8988T (cell line): ENCODE measurements around the gene PLCB4.
"Not testable (repeated sequence)": the region's sequence is repeated elsewhere in the genome, so short reads cannot be mapped to it uniquely, and the experiment has no call there.

Experiments
- DNase-seq: peaks from one replicate; pipeline ENCODE4 v3.0.0; 2011

PLCB4 gene

DNA sequence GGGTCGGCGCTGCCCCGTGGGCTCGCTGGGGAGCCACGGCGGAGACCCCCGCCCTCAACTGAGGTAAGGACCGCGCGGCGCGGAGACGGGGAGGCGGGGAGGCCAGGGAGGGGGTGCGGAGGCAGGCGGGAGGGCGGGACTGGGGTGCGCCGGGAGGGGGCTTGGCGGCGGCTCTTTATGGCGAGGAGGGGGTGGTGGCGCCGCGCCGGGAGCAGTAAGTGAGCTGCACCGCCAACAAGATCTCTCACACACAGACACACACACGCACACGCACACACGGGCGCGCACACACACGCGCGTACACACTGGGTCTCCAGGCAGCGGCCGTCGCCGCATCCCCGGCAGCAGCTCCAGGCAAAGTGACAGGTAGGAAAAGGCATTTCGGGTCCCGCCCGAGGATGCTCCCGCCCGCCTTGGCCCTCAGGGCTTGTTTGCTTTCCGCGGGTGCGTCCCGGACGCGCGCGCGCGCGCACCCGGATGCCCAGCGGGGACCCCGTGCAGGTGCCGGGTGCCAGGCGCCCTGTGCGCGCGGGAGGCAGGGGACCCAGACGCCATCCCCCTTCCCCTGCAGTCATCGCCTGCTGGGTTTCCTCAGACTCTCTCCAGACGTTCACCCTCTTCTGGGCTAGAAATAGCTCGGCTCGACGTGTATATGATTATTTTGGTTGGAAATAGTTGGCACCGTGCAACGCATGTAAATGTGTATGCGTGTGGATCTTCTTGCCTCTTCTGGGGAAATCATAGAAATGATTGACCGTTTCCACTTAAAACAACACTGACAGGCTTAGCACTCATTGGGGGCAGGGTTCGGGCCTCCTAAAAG, at the start of gene PLCB4:
TSS of gene PLCB4 (plus strand) at position 247 of the 823 bp plus-strand sequence. CDS start 238,728 bp downstream, outside the sequence.
- peak; percentile 57 for DNase-seq

GRCh38 chr20:9019833-9020232, 49.1 kb upstream of the PLCB4 start:
- no peak for DNase-seq

GRCh38 chr20:9021216-9021615, 47.7 kb upstream of the PLCB4 start:
- DNase-seq: no peak

DNA sequence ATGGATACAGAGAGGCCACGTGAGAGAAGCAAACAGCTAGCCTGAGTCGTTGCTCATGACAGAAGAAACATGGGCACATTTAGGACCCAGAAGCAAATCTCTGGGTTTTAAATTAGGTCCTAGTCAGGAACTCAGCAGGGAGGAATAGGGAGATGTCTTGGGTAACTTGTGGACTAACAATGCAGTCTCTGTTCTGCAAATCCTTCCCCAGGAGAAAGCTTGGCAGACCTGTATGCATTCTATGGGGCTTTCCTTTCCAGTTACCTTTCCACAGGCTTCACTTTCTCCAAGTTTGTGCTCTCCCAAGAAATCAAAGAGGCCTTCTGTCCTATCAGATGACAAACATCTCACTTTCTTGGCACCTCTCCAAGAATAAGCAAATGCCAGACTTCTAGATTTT, 47.2 kb upstream of the PLCB4 start:
- DNase-seq: no peak

GRCh38 chr20:9022376-9022775, 46.5 kb upstream of the PLCB4 start:
- DNase-seq: no peak

DNA sequence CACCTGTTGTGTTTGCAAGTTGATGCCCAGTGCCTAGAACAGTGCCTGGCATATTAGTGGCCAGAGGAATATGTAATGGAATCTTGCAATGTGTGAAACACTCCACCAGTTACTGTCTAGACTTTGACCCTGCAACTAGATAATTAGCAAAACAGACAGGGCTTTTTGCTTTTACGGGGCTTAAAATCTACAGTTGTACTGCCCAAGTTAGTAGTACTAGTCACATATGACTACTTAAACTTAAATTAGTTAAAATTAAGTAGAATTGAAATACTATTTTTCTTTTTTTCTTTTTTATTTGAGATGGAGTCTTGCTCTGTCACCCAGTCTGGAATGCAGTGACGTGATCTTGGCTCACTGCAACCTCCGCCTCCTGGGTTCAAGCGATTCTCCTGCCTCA, 44.3 kb upstream of the PLCB4 start:
- no peak for DNase-seq

- DNase-seq: no peak
Measured at GRCh38 chr20:9025011-9025410, 43.9 kb upstream of the PLCB4 start.

DNA sequence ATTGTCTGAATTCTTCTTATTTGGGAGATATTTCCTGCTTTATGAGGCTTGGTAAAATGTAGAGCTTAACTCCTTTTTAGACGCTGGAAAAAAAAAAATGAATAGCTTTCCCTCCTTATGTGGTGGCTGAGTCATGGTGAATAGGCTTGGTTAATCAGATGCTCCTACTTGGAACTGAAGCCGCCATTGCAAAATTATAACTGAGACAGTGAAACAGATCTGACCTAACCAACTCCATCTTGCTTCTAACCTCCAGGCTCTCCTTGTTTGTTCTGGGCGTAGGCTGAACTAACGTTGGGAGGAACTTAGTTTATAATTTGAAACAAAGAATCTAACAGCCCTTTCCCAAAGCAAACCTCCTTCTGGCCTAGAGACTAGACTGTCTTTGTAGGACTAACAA, 43.2 kb upstream of the PLCB4 start:
- DNase-seq: no peak

DNA sequence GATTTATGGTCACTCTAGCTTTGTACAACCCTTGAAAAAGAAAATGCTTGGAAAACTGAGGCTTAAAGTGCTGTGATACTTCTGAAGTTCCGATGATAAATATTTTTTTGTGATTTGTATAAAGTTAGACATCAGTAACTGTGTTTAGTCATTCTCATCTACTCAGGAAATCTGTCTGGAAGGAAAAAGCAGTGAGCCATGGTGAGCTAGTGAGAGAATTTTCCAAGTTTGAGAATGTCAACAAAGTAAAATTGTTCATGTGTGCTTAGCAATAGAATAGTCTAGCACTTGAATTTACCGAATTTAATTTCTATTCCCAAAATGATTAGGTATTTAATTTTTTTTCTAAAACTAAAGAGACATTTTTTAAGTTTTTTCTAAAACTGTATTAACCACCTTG, 41.3 kb upstream of the PLCB4 start:
- no peak for DNase-seq

DNA sequence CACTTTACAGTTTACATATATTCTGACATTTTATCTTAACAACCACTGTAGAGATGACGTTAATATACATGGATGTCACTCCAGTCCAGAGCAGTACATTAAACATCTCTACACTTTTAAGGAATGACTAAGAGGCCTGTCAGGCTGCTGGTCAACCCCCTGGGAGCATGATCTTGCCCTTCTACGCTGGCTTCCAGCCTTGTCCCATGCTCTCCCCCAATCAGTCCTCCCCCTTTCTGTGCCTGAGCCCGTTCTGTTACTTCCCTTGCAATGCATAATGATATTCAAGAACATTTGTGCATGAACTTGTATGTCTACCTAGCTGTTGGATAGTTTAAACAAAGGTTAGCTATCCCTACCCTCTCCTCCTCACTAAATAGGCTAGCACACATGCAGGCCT, 40.5 kb upstream of the PLCB4 start:
- DNase-seq: no peak

GRCh38 chr20:9031991-9032390, 36.9 kb upstream of the PLCB4 start:
- DNase-seq: no peak

- no peak for DNase-seq
Measured at GRCh38 chr20:9032758-9033157, 36.1 kb upstream of the PLCB4 start.

DNA sequence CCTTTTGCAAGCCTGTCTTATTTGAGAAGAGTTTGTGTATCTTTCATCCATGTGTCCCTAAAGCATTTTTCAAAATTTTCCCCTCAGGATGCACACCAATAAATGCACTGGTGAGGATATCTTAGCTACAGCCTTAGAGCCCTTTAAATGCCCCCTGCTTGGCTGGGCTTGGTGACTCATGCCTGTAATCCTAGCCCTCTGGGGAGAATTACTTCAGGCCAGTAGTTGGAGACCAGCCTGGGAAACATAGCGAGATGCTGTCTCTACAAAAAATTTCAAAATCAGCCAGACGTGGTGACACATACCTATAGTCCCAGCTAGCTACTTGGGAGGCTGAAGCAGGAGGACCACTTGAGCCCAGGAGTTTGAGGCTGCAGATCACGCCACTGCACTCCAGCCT, 33.8 kb upstream of the PLCB4 start:
- DNase-seq: no peak

DNA sequence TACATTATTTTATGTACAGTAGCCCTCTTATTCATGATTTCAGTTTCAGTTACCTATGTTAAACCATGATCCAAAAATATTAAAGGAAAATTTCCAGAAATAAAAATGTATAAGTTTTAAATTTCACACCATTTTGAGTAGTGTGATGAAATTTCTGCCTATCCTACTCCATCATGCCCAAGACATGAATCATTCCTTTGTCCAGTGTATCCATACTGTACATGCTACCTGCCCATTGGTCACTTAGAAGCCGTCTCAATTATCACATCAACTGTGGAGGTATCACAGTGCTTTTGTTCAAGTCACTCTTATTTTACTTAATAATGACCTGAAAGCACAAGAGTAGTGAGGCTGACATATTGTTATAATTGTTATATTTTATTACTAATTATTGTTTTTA, 32.3 kb upstream of the PLCB4 start:
- no peak for DNase-seq

DNA sequence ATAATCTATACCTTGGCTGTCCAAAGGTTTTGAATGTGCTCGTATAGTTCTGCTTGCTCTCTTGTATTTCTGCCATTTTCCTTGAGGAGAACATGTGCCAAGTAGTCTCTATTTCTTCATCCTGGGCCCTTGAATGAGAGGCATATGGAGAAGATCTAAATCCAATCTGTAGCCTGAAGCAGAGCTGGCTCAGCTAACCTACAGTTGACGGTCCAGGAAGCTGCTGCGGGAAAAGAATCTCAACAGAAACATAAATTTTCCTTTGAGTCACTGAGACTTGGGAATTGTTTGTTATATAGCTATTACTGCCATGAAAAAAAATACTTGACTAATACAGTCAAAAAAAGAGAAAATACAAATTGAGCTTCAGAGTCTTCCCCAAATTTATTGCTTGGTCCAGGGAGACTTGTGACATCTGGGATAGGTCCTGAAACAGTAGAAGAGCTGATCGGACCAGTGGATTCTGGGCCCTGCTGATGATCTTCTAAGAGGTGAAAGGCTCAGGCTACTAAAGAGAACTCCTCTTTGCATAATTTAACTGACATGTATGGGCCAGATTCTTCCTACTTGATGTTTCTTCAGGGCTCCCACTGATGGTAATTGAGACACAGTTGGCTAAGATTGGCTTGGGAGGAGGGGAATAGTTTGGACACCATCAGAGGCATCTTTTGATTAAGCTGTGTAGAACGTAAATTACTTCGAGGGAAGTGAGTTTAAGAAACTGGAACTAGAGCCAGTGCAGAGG, 29.9 kb upstream of the PLCB4 start:
- no peak for DNase-seq

- no peak for DNase-seq
Measured at GRCh38 chr20:9040863-9041524, 27.9 kb upstream of the PLCB4 start.

DNA sequence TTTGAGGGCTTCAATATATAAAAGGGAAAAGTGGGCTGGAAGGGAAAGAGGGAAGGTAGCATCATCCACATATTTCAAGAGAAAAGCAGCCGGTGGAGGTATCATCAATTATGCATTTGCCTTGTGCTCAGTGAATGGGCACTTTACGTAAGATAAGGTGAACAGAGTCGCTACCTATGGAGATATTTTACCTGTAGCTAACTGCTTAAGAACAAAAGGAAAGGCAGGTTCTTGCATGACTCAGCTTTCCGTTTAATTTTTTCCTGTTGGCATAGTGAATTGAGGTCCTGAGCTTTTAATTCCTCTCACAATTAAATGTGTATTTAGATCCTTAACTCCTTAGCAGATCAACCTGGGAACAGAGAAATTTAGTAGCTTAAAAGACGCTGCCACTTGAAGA, 25.5 kb upstream of the PLCB4 start:
- no peak for DNase-seq

DNA sequence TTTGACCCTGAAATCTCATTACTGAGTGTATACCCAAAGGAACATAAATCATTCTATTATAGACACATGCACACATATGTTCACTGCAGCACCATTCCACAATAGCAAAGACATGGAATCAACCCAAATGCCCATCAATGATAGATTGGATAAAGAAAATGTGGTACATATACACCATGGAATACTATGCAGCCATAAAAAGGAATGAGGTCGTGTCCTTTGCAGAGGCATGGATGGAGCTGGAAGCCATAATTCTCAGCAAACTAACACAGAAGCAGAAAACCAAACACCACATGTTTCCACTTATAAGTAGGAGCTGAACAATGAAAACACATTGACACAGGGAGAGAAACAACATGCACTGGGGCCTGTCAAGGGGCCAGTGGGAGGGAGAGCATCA, 21.0 kb upstream of the PLCB4 start:
- not testable (repeated sequence) for DNase-seq

GRCh38 chr20:9051508-9051907, 17.4 kb upstream of the PLCB4 start:
- DNase-seq: peak; percentile 18

DNA sequence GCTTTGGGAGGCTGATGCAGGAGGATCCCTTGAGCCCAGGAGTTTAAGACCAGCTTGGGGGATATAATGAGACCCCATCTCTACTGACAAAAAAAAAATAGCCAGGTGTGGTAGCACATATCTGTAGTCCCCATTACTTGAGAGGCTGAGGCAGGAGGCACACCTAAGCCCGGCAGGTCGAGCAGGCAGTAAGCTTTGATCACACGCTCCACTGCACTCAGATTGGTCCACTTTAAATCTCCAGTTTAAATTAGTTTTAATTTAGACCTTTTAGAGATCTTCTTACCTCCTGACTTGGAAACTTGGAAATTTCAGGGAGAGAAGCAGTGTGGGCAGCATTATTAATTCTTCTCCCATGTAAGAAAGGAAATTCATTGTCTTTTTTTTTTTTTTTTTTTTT, 16.8 kb upstream of the PLCB4 start:
- no peak for DNase-seq

DNA sequence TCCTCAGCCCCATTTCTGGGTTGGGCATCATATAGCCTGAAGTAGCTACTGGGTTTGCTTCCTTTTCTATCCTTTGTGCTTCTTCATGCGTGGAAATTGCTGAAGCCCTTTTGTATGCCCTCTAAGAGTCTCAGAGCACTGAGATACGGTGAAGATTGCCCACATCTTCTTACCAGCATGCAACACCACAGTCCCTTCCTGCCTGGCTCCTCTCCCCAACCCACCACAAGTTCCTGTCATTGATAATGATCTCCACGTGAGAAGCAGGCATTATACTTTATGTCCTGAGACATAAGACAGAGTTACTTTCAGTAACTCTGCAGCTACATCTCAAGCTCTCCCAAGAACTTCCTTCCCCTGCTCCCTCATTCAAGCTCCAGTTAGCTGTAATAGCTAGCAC, 15.8 kb upstream of the PLCB4 start:
- no peak for DNase-seq

- no peak for DNase-seq
Measured at GRCh38 chr20:9054176-9054575, 14.7 kb upstream of the PLCB4 start.

- no peak for DNase-seq
Measured at GRCh38 chr20:9059931-9060330, 9.0 kb upstream of the PLCB4 start.

DNA sequence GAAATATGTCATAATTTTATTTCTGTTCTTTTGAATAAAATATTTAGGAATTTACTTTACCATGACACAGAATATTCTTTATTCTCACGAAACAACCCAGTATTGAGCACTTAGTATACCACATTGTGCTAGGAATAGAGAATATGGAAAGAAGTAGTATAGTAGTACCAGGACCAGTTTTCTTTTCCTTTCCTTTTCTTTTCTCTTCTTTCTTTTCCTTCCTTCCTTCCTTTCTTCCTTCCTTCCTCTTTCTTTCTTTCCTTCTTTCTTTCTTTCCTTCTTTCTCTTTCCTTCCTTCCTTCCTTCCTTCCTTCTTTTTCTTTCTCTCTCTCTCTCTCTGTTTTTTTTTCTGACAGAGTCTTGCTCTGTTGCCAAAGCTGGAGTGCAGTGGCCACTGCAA, 7.5 kb upstream of the PLCB4 start:
- no peak for DNase-seq
